ENCODE results near the gene SEC31A.

SEC31A gene

DNA sequence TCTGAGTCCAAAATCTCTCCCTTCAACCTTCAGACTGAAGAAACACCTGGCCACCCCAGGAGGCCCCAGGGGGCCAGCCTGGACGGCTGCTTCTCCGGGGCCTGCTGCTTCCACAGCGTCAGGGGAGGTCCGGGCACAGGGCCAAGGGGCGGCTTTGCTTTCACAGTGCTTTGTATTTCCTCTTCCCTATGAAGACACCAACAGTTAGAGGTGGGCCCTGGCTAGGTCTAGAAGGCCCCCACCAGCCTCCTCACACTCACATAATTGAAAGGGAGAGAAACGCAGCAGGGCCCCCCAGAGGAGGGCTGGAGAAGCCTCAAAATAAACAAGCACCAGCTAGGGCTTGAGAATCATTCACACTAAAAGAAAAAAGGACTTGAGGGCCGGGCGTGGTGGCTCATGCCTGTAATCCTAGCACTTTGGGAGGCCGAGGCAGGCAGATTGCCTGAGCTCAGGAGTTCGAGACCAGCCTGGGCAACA is 110.2 kb downstream of the SEC31A start:
- Histone ChIP-seq H2AFZ (ENCODE audit: low read length, unreplicated experiment) (no peak overlapping the region), H3K79me2 (ENCODE audit: control insufficient read depth, insufficient read depth, low read length, unreplicated experiment) (peaks cover 6% of the 10 kb centered on the region), H3K4me3 (ENCODE audit: low read depth, low read length) (no peak overlapping the region), H3K36me3 (ENCODE audit: insufficient read depth, low read length) (no peaks in the 10 kb centered on the region), H3K27me3 (ENCODE audit: insufficient read depth, low read length) (no peaks in the 10 kb centered on the region), H3K27ac (ENCODE audit: low read depth, low read length) (no peak overlapping the region), H3K4me1 (ENCODE audit: control insufficient read depth, insufficient read depth, low read length, unreplicated experiment) (peaks cover 31% of the 10 kb centered on the region)

DNA sequence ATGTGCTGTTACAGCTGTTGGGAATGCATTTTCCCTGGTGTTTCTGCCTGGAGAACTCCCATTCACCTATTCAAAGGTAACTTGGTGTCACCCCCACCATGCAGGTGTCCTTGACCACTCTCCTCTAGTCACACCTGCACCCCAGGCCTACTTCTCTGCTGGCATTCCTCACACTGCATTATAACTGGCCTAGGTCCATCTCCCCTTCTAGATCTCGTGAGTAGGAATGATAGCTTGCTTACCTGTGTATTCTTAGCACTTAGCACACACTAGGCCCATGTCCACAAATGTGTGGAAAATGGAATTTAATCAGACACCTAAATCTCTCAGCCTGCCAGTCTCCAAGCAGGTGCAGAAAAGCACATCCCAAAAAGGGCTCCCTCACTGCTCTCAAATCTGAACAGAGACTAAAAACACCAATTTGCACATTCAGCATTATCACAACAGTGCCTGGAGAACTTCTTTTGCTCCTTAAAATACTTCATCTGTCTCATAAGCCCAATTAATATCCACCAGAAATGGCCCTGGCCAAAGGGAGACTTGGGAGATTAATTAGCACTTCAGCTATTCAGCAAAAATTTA is 110.7 kb downstream of the SEC31A start:
- no peaks in the 10 kb centered on the region for H3K36me3 ChIP-seq (ENCODE audit: insufficient read depth, low read length)
- peaks cover 6% of the 10 kb centered on the region for H3K79me2 ChIP-seq (ENCODE audit: control insufficient read depth, insufficient read depth, low read length, unreplicated experiment)
- H2AFZ ChIP-seq (ENCODE audit: low read length, unreplicated experiment), result no peak overlapping the region
- H3K27ac ChIP-seq (ENCODE audit: low read depth, low read length), result no peak overlapping the region
- peaks cover 30% of the 10 kb centered on the region for H3K4me1 ChIP-seq (ENCODE audit: control insufficient read depth, insufficient read depth, low read length, unreplicated experiment)
- no peaks in the 10 kb centered on the region for H3K27me3 ChIP-seq (ENCODE audit: insufficient read depth, low read length)
- no peak overlapping the region for H3K4me3 ChIP-seq (ENCODE audit: low read depth, low read length)

DNA sequence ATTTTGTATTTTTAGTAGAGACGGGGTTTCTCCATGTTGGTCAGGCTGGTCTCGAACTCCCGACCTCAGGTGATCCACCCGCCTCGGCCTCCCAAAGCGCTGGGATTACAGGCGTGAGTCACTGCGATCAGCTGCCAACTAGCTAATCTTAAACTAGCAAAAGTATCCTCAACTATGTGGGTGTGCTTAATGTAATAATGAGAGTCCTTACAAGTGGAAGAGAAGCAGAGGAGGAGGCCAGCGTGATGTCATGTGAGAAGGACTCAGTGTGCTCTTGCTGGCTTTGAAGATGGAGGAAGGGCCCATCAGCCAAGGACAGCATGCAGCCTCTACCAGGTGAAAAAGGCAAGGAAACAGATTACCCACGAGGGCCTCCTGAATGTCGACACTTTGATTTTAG is 111.9 kb downstream of the SEC31A start:
- Histone ChIP-seq H3K36me3 (ENCODE audit: insufficient read depth, low read length) (no peaks in the 10 kb centered on the region), H3K27me3 (ENCODE audit: insufficient read depth, low read length) (no peaks in the 10 kb centered on the region), H3K27ac (ENCODE audit: low read depth, low read length) (no peak overlapping the region), H3K4me3 (ENCODE audit: low read depth, low read length) (no peak overlapping the region), H3K79me2 (ENCODE audit: control insufficient read depth, insufficient read depth, low read length, unreplicated experiment) (peaks cover 6% of the 10 kb centered on the region), H2AFZ (ENCODE audit: low read length, unreplicated experiment) (no peak overlapping the region), H3K4me1 (ENCODE audit: control insufficient read depth, insufficient read depth, low read length, unreplicated experiment) (peaks cover 18% of the 10 kb centered on the region)

DNA sequence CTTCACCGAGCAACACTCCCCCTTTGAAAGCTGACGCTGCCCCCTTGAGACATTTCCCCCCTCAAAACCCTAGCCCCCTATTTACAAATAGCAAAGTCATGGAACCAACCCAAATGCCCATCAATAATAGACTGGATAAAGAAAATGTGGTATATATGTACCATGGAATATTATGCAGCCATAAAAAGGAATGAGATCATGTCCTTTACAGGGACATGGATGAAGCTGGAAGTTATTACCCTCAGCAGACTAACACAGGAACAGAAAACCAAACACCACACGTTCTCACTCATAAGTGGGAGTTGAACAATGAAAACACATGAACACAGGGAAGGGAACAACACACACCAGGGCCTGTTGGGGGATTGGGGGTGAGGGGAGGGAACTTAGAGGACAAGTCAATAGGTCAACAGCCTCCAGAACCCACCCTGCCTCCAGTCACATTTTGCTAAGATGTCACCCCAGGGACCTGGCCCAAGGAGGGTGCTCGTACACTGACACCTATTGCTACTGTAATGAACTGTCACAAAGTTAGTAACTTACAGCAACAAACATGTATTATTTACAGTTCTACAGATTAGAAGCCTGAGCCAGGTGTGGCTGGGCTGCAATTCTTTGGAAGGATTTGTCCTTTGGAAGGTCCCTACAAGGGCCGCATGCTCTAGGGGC is 113.0 kb downstream of the SEC31A start:
- Histone ChIP-seq H3K4me1 (ENCODE audit: control insufficient read depth, insufficient read depth, low read length, unreplicated experiment) (peaks cover 18% of the 10 kb centered on the region), H3K79me2 (ENCODE audit: control insufficient read depth, insufficient read depth, low read length, unreplicated experiment) (peaks cover 5% of the 10 kb centered on the region), H3K36me3 (ENCODE audit: insufficient read depth, low read length) (no peaks in the 10 kb centered on the region), H2AFZ (ENCODE audit: low read length, unreplicated experiment) (no peak overlapping the region), H3K27ac (ENCODE audit: low read depth, low read length) (no peak overlapping the region), H3K27me3 (ENCODE audit: insufficient read depth, low read length) (no peaks in the 10 kb centered on the region), H3K4me3 (ENCODE audit: low read depth, low read length) (no peak overlapping the region)

- H3K36me3 ChIP-seq (ENCODE audit: insufficient read depth, low read length), result no peaks in the 10 kb centered on the region
- peaks cover 3% of the 10 kb centered on the region for H3K79me2 ChIP-seq (ENCODE audit: control insufficient read depth, insufficient read depth, low read length, unreplicated experiment)
- no peaks in the 10 kb centered on the region for H3K27me3 ChIP-seq (ENCODE audit: insufficient read depth, low read length)
- H3K27ac ChIP-seq (ENCODE audit: low read depth, low read length), result no peak overlapping the region
- H2AFZ ChIP-seq (ENCODE audit: low read length, unreplicated experiment), result no peak overlapping the region
- H3K4me1 ChIP-seq (ENCODE audit: control insufficient read depth, insufficient read depth, low read length, unreplicated experiment), result peaks cover 18% of the 10 kb centered on the region
- H3K4me3 ChIP-seq (ENCODE audit: low read depth, low read length), result no peak overlapping the region
These were observed 113.9 kb downstream of the SEC31A start for GRCh38 chr4:82776925-82777542.

- H3K4me3 ChIP-seq (ENCODE audit: low read depth, low read length), result no peak overlapping the region
- H3K4me1 ChIP-seq (ENCODE audit: control insufficient read depth, insufficient read depth, low read length, unreplicated experiment), result peaks cover 4% of the 10 kb centered on the region
- no peaks in the 10 kb centered on the region for H3K27me3 ChIP-seq (ENCODE audit: insufficient read depth, low read length)
- no peaks in the 10 kb centered on the region for H3K36me3 ChIP-seq (ENCODE audit: insufficient read depth, low read length)
- H3K27ac ChIP-seq (ENCODE audit: low read depth, low read length), result no peak overlapping the region
- no peak overlapping the region for H2AFZ ChIP-seq (ENCODE audit: low read length, unreplicated experiment)
- H3K79me2 ChIP-seq (ENCODE audit: control insufficient read depth, insufficient read depth, low read length, unreplicated experiment), result peaks cover 3% of the 10 kb centered on the region
These were observed 115.7 kb downstream of the SEC31A start for GRCh38 chr4:82775243-82775642.

GRCh38 chr4:82774711-82775171 is 116.2 kb downstream of the SEC31A start:
- H3K79me2 ChIP-seq (ENCODE audit: control insufficient read depth, insufficient read depth, low read length, unreplicated experiment), result peaks cover 3% of the 10 kb centered on the region
- no peaks in the 10 kb centered on the region for H3K27me3 ChIP-seq (ENCODE audit: insufficient read depth, low read length)
- H2AFZ ChIP-seq (ENCODE audit: low read length, unreplicated experiment), result no peak overlapping the region
- no peak overlapping the region for H3K27ac ChIP-seq (ENCODE audit: low read depth, low read length)
- H3K36me3 ChIP-seq (ENCODE audit: insufficient read depth, low read length), result no peaks in the 10 kb centered on the region
- H3K4me3 ChIP-seq (ENCODE audit: low read depth, low read length), result no peak overlapping the region
- H3K4me1 ChIP-seq (ENCODE audit: control insufficient read depth, insufficient read depth, low read length, unreplicated experiment), result peaks cover 4% of the 10 kb centered on the region

DNA sequence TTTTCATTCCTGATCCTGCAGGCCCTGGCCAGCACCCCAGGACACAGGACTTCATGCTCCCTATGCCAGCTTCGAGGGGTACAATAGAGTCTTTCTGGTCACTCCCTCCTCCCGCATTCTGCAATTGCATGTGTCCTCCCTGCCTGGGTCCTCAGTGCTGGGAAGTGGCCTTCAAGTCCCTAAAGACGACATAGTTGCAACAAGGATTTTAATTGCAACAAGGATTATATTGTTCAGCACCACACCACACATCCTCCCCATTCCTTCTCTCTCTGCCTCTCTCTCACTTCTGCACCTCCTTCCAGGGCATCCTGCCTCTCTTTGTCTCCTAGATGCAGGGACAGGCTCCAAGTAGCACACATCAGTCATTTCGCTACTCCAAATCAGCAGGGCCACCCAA is 117.9 kb downstream of the SEC31A start:
- no peaks in the 10 kb centered on the region for H3K36me3 ChIP-seq (ENCODE audit: insufficient read depth, low read length)
- H3K27ac ChIP-seq (ENCODE audit: low read depth, low read length), result no peak overlapping the region
- H3K27me3 ChIP-seq (ENCODE audit: insufficient read depth, low read length), result no peaks in the 10 kb centered on the region
- no peak overlapping the region for H3K4me3 ChIP-seq (ENCODE audit: low read depth, low read length)
- H3K79me2 ChIP-seq (ENCODE audit: control insufficient read depth, insufficient read depth, low read length, unreplicated experiment), result no peaks in the 10 kb centered on the region
- peaks cover 4% of the 10 kb centered on the region for H3K4me1 ChIP-seq (ENCODE audit: control insufficient read depth, insufficient read depth, low read length, unreplicated experiment)
- H2AFZ ChIP-seq (ENCODE audit: low read length, unreplicated experiment), result no peak overlapping the region

DNA sequence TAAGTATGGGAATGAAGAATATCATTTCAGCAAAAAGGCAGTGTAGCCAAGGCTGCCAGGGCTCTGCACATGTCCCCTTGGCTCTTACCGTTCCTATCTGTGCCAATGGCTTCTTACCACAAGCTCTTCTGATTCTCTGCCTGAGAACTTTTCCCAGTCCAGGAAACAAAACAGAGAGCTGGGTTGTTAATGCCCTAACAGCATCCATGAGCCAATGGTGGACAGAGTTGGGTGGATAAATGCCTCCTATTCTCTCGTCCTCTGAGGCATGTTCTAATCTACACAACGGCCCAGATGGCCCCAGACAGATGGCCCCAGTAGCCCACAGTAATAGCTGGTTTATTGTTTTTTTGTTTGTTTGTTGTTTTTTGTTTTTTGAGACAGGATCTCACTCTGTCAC is 120.3 kb downstream of the SEC31A start:
- Histone ChIP-seq H3K4me1 (ENCODE audit: control insufficient read depth, insufficient read depth, low read length, unreplicated experiment) (no peaks in the 10 kb centered on the region), H3K27ac (ENCODE audit: low read depth, low read length) (no peak overlapping the region), H3K4me3 (ENCODE audit: low read depth, low read length) (no peak overlapping the region), H3K36me3 (ENCODE audit: insufficient read depth, low read length) (no peaks in the 10 kb centered on the region), H2AFZ (ENCODE audit: low read length, unreplicated experiment) (no peak overlapping the region), H3K79me2 (ENCODE audit: control insufficient read depth, insufficient read depth, low read length, unreplicated experiment) (no peaks in the 10 kb centered on the region), H3K27me3 (ENCODE audit: insufficient read depth, low read length) (no peaks in the 10 kb centered on the region)
